H9 (cell line): ENCODE results near the gene INPP4A. TPM values are rescaled to one million over a fixed set of nuclear protein-coding genes. Genes with fewer than 3 reads are reported as not detected.

Experiments used
- DNase-seq: peaks from one replicate; pipeline ENCODE4 v3.0.0-alpha.2; 2017
- H2AFZ ChIP-seq: one replicate; pipeline ENCODE4 v1.6.1; 2013; ENCODE audit warnings: mild to moderate bottlenecking, low read length, control low read depth, moderate library complexity
- H2AK5ac ChIP-seq: 2 replicates; pipeline ENCODE4 v1.6.1; 2013; ENCODE audit warnings: low read length, control low read depth, mixed read lengths; ENCODE audit not compliant: insufficient read length
- H2BK120ac ChIP-seq: one replicate; pipeline ENCODE4 v1.6.1; 2013; ENCODE audit warnings: low read depth, mild to moderate bottlenecking, low read length, control low read depth, inconsistent platforms; ENCODE audit not compliant: poor library complexity, severe bottlenecking
- H2BK12ac ChIP-seq: 2 replicates; pipeline ENCODE4 v1.6.1; 2013; ENCODE audit warnings: low read length, control low read depth, mixed read lengths, low read depth; ENCODE audit not compliant: insufficient read length
- H2BK15ac ChIP-seq: 2 replicates; pipeline ENCODE4 v1.6.1; 2013; ENCODE audit warnings: low read depth, low read length, control low read depth
- H2BK20ac ChIP-seq: one replicate; pipeline ENCODE4 v1.6.1; 2013; ENCODE audit warnings: low read depth, mild to moderate bottlenecking, low read length, control low read depth, inconsistent platforms; ENCODE audit not compliant: poor library complexity, severe bottlenecking
- H2BK5ac ChIP-seq: 2 replicates; pipeline ENCODE4 v1.6.1; 2013; ENCODE audit warnings: low read length, control low read depth, mixed read lengths; ENCODE audit not compliant: insufficient read length
- H3K14ac ChIP-seq: 2 replicates; pipeline ENCODE4 v1.6.1; 2013; ENCODE audit warnings: low read length, control low read depth; ENCODE audit not compliant: insufficient read depth
- H3K18ac ChIP-seq: 2 replicates; pipeline ENCODE4 v1.6.1; 2013; ENCODE audit warnings: low read depth, mild to moderate bottlenecking, mixed read lengths, low read length, control low read depth; ENCODE audit not compliant: insufficient read length
- H3K23ac ChIP-seq: 2 replicates; pipeline ENCODE4 v1.6.1; 2013; ENCODE audit warnings: low read length, control low read depth, mixed read lengths, low read depth; ENCODE audit not compliant: insufficient read length
- H3K23me2 ChIP-seq: 2 replicates; pipeline ENCODE4 v1.6.1; 2013; ENCODE audit warnings: low read depth, mild to moderate bottlenecking, mixed read lengths, low read length, control low read depth; ENCODE audit not compliant: insufficient read length, poor library complexity, severe bottlenecking
- H3K27ac ChIP-seq: 2 replicates; pipeline ENCODE4 v1.5.1; 2013; ENCODE audit warnings: low read length, control low read depth, mixed read lengths, low read depth; ENCODE audit not compliant: insufficient read length
- H3K27me3 ChIP-seq: 2 replicates; pipeline ENCODE4 v1.6.1; 2013; ENCODE audit warnings: low read length, control low read depth, inconsistent platforms; ENCODE audit not compliant: insufficient read depth
- H3K4ac ChIP-seq: 2 replicates; pipeline ENCODE4 v1.6.1; 2013; ENCODE audit warnings: low read depth, mild to moderate bottlenecking, control low read depth, inconsistent platforms, low read length, moderate library complexity
- H3K4me1 ChIP-seq: 2 replicates; pipeline ENCODE4 v1.6.1; 2013; ENCODE audit warnings: low read length, control low read depth, inconsistent platforms; ENCODE audit not compliant: insufficient read depth
- H3K4me2 ChIP-seq: 2 replicates; pipeline ENCODE4 v1.6.1; 2013; ENCODE audit warnings: low read length, control low read depth, mixed read lengths; ENCODE audit not compliant: insufficient read length, insufficient read depth
- H3K56ac ChIP-seq: 2 replicates; pipeline ENCODE4 v1.6.1; 2013; ENCODE audit warnings: low read depth, mild to moderate bottlenecking, mixed read lengths, low read length, control low read depth; ENCODE audit not compliant: insufficient read length
- H3K79me1 ChIP-seq: 2 replicates; pipeline ENCODE4 v1.6.1; 2013; ENCODE audit warnings: low read depth, mild to moderate bottlenecking, moderate library complexity, low read length, control low read depth, inconsistent platforms; ENCODE audit not compliant: insufficient read depth, poor library complexity, severe bottlenecking
- H3K79me2 ChIP-seq: 2 replicates; pipeline ENCODE4 v1.6.1; 2013; ENCODE audit warnings: low read length, control low read depth, inconsistent platforms; ENCODE audit not compliant: insufficient read depth
- H3K9ac ChIP-seq: 2 replicates; pipeline ENCODE4 v1.6.1; 2013; ENCODE audit warnings: low read length, control low read depth, mixed read lengths; ENCODE audit not compliant: insufficient read length; ENCODE audit errors: extremely low read depth
- H3K9me3 ChIP-seq: one replicate; pipeline ENCODE4 v1.6.1; 2013; ENCODE audit warnings: low read depth, low read length, inconsistent platforms; ENCODE audit not compliant: control insufficient read depth
- H3T11ph ChIP-seq: one replicate; pipeline ENCODE4 v1.6.1; 2013; ENCODE audit warnings: mild to moderate bottlenecking, low read length, control low read depth, inconsistent platforms
- H4K20me1 ChIP-seq: one replicate; pipeline ENCODE4 v1.6.1; 2013; ENCODE audit not compliant: control insufficient read depth, insufficient read length, insufficient read depth
- H4K5ac ChIP-seq: 2 replicates; pipeline ENCODE4 v1.6.1; 2013; ENCODE audit warnings: low read depth, mild to moderate bottlenecking, mixed read lengths, low read length, control low read depth; ENCODE audit not compliant: insufficient read length
- H4K8ac ChIP-seq: replicated peaks from 2 replicates; pipeline ENCODE4 v1.6.1; 2013; ENCODE audit warnings: low read length, control low read depth, mixed read lengths, low read depth; ENCODE audit not compliant: insufficient read length
- H4K91ac ChIP-seq: 2 replicates; pipeline ENCODE4 v1.6.1; 2013; ENCODE audit warnings: low read depth, mild to moderate bottlenecking, moderate library complexity, mixed read lengths, low read length, control low read depth; ENCODE audit not compliant: insufficient read length
- H3K27ac Mint-ChIP-seq, 3 experiments: 2 replicates in 2 of 3; 3 replicates in 1 of 3; pipeline ENCODE4 v1.8.0; 2020 to 2021; ENCODE audit warnings: mixed read lengths in 3 of 3, mild to moderate bottlenecking in 1 of 3, moderate library complexity in 1 of 3
- H3K27me3 Mint-ChIP-seq: 2 replicates; pipeline ENCODE4 v1.8.0; 2021; ENCODE audit warnings: low read depth, mild to moderate bottlenecking, moderate library complexity, mixed read lengths
- H3K36me3 Mint-ChIP-seq, 3 experiments: 2 replicates in 2 of 3; 3 replicates in 1 of 3; pipeline ENCODE4 v1.8.0; 2020 to 2021; ENCODE audit warnings: low read depth in 3 of 3, mixed read lengths in 3 of 3; ENCODE audit not compliant: insufficient read depth in 1 of 3
- H3K4me1 Mint-ChIP-seq, 2 experiments: 2 replicates each; pipeline ENCODE4 v1.8.0; 2020; ENCODE audit warnings: mixed read lengths in 2 of 2
- H3K4me3 Mint-ChIP-seq, 2 experiments: 2 replicates in 1 of 2; 3 replicates in 1 of 2; pipeline ENCODE4 v1.8.0; 2020 to 2021; ENCODE audit warnings: mild to moderate bottlenecking in 2 of 2, mixed read lengths in 2 of 2, moderate library complexity in 1 of 2
- H3K9me3 Mint-ChIP-seq, 2 experiments: 2 replicates in 1 of 2; 3 replicates in 1 of 2; pipeline ENCODE4 v1.8.0; 2020; ENCODE audit warnings: mild to moderate bottlenecking in 2 of 2, mixed read lengths in 2 of 2, moderate library complexity in 1 of 2
- CTCF ChIP-seq: fragments of 200-600 bp; sonication (generic); conservative IDR thresholded peaks from 3 replicates; pipeline ENCODE4 v1.8.0; 2021; ENCODE audit warnings: antibody characterized with exemption, mild to moderate bottlenecking
- WGBS: extraction: QIAGEN DNeasy Blood & Tissue Kit; methylation state at CpG from one replicate; pipeline ENCODE4 v1.1.7; 2013; ENCODE audit warnings: missing lambda C conversion rate, low lambda C conversion rate, mixed read lengths; ENCODE audit not compliant: insufficient read length; ENCODE audit errors: extremely low coverage; 5-methylcytosine and 5-hydroxymethylcytosine counted together
- total RNA-seq: library from RNA; stranded (reverse); gene quantifications from 2 replicates; pipeline ENCODE4 v1.2.1, GENCODE V29; 2021

The INPP4A gene
- total RNA-seq, 1 experiment from 2014 or later: 55.2 TPM

GRCh38 chr2:98477506-98477905 is 32.8 kb downstream of the INPP4A start:
- H3K27me3 Mint-ChIP-seq: no peaks in the 10 kb centered on the region; the same call in 1 of the 2 replicates
- peaks cover 0 to 4% (median 0%) of the 10 kb centered on the region in 3 experiments; a peak in 3 of 7 replicates for H3K36me3 Mint-ChIP-seq
- no peak overlapping the region for H4K8ac ChIP-seq
- H3K27ac ChIP-seq: no peak overlapping the region
- no peak overlapping the region for H4K91ac ChIP-seq
- no peak for DNase-seq
- no peak overlapping the region for H3K4ac ChIP-seq
- no CpG with 5 or more reads among the region's 5 CpGs for WGBS
- H2BK120ac ChIP-seq: no peak overlapping the region
- H3K79me2 ChIP-seq: peaks cover 2% of the 10 kb centered on the region; the same call in 1 of the 2 replicates
- no peaks in the 10 kb centered on the region for H3K23me2 ChIP-seq
- H3K56ac ChIP-seq: no peak overlapping the region
- H3K27me3 ChIP-seq: no peaks in the 10 kb centered on the region
- H2AFZ ChIP-seq: no peak overlapping the region
- H3K4me2 ChIP-seq: no peak overlapping the region
- no peak overlapping the region for H3T11ph ChIP-seq
- peaks cover 69 to 75% of the 10 kb centered on the region in 2 experiments for H3K4me1 Mint-ChIP-seq
- H3K9me3 Mint-ChIP-seq: no peaks in the 10 kb centered on the region; a peak in 1 of 5 replicates
- no peak overlapping the region for H2BK5ac ChIP-seq
- H3K9me3 ChIP-seq: no peaks in the 10 kb centered on the region
- no peak overlapping the region for H3K14ac ChIP-seq
- H3K79me1 ChIP-seq: no peaks in the 10 kb centered on the region
- H2BK12ac ChIP-seq: no peak overlapping the region
- no peak overlapping the region for H3K18ac ChIP-seq
- H3K4me3 Mint-ChIP-seq: no peak overlapping the region
- TF ChIP-seq CTCF: no peak
- no peak overlapping the region for H3K23ac ChIP-seq
- H3K9ac ChIP-seq: no peak overlapping the region
- H3K4me1 ChIP-seq: no peaks in the 10 kb centered on the region; the same call in 1 of the 2 replicates
- H2BK15ac ChIP-seq: no peak overlapping the region
- H2BK20ac ChIP-seq: no peak overlapping the region
- peak overlapping the region in 2 of 3 experiments; percentile 19 to 54; a peak in 3 of 7 replicates for H3K27ac Mint-ChIP-seq
- no peak overlapping the region for H4K5ac ChIP-seq
- H2AK5ac ChIP-seq: no peak overlapping the region
- no peaks in the 10 kb centered on the region for H4K20me1 ChIP-seq
